ENCODE results near the gene NRG3.

DNA sequence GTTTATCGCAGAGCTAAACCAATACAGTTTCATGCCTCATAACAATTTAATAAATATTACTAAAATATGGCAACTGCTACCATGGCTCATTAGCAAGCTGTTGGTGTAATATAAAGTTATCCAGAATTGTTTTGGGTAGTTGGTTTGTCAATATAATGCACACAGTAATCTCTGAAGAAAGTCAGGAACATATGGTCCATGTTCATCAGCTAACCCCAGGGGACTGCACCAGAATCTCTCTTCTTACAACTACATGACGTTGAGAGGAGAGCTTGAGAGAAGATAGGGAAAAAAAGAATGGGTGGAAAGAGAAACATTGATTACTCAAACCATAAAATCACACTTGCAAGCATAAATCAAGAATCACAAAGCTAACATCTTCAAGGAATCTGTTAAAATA lies 333.7 kb downstream of the NRG3 start:
- TF ChIP-seq, protein P1, sequence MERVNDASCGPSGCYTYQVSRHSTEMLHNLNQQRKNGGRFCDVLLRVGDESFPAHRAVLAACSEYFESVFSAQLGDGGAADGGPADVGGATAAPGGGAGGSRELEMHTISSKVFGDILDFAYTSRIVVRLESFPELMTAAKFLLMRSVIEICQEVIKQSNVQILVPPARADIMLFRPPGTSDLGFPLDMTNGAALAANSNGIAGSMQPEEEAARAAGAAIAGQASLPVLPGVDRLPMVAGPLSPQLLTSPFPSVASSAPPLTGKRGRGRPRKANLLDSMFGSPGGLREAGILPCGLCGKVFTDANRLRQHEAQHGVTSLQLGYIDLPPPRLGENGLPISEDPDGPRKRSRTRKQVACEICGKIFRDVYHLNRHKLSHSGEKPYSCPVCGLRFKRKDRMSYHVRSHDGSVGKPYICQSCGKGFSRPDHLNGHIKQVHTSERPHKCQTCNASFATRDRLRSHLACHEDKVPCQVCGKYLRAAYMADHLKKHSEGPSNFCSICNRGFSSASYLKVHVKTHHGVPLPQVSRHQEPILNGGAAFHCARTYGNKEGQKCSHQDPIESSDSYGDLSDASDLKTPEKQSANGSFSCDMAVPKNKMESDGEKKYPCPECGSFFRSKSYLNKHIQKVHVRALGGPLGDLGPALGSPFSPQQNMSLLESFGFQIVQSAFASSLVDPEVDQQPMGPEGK (CRISPR knock-in tag; IDR thresholded peaks at IDR 0.05; ENCODE audit: borderline replicate concordance): no peak
- no peak for TF ChIP-seq ZFP3 (CRISPR knock-in tag; IDR thresholded peaks at IDR 0.05)
- TF ChIP-seq CSDC2 (CRISPR knock-in tag; IDR thresholded peaks at IDR 0.05): no peak
- TF ChIP-seq BACH2 (CRISPR knock-in tag; IDR thresholded peaks at IDR 0.05; ENCODE audit: borderline replicate concordance): no peak
- TF ChIP-seq, protein P2, sequence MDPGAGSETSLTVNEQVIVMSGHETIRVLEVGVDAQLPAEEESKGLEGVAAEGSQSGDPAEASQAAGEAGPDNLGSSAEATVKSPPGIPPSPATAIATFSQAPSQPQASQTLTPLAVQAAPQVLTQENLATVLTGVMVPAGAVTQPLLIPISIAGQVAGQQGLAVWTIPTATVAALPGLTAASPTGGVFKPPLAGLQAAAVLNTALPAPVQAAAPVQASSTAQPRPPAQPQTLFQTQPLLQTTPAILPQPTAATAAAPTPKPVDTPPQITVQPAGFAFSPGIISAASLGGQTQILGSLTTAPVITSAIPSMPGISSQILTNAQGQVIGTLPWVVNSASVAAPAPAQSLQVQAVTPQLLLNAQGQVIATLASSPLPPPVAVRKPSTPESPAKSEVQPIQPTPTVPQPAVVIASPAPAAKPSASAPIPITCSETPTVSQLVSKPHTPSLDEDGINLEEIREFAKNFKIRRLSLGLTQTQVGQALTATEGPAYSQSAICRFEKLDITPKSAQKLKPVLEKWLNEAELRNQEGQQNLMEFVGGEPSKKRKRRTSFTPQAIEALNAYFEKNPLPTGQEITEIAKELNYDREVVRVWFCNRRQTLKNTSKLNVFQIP (CRISPR knock-in tag; IDR thresholded peaks at IDR 0.05; ENCODE audit: borderline replicate concordance, low read depth): no peak
- TF ChIP-seq ZFP30 (CRISPR knock-in tag; IDR thresholded peaks at IDR 0.05): no peak
- TF ChIP-seq, protein P3, sequence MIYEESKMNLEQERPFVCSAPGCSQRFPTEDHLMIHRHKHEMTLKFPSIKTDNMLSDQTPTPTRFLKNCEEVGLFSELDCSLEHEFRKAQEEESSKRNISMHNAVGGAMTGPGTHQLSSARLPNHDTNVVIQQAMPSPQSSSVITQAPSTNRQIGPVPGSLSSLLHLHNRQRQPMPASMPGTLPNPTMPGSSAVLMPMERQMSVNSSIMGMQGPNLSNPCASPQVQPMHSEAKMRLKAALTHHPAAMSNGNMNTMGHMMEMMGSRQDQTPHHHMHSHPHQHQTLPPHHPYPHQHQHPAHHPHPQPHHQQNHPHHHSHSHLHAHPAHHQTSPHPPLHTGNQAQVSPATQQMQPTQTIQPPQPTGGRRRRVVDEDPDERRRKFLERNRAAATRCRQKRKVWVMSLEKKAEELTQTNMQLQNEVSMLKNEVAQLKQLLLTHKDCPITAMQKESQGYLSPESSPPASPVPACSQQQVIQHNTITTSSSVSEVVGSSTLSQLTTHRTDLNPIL (CRISPR knock-in tag; IDR thresholded peaks at IDR 0.05; ENCODE audit: low read depth): no peak
- TF ChIP-seq ZNF565 (CRISPR knock-in tag; conservative IDR thresholded peaks at IDR 0.05; ENCODE audit: low read depth): no peak
